ENCODE results near the gene ANKRD60.

ANKRD60 gene

GRCh38 chr20:58243653-58244410 is 15.4 kb upstream of the ANKRD60 start:
- no peak for DNase-seq

DNA sequence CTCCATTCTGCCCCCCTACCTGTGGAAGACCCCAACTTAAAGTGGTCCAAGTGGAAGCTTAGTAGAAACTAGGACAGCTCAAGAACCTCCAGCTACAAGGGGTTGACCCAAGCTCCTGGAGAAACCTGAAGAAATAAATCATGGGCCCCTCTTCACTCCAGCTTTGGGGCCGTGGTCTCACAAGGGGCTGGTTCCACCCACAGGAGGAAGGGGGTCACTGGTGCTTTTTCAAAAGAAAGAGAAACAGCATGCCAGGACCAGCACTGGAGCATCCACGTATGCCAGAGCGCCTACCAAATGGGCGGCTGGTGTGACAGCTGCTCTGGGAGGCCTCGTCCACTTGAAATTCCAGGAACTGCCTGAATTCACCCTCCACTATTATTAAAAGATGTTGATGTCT is 14.4 kb upstream of the ANKRD60 start:
- no peak for DNase-seq

DNA sequence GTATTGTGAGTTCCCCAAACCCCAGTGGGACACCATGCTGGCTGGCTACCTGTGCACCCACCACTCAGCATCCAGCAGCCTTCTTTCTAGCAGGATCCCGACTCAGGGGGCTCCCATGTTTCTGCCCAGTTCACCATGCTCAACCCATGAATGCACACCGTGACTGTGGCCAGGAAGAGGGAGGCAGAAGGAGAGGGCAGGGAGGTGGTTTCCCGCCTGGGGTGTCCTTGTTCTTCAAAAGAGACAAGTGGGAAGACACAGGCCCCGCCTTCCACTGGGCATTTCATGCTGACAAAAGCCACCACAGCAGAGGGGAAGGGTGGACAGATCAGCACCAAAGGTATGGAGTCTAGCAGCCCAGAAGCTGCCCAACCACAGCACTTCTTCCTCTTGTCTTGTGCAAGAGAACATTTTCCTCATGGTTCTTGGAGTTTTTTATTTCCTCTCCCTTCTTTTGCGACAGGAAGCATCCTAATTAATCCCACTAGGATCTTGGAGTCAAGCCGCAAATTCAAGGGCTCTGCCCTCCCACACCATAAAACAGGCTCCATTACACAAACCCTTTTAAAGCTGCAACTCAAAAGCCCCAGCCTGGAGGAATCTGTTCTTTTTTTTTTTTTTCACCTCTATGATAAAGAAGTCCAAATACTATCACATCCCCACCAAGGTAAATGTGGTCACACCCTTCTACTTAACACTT is 13.5 kb upstream of the ANKRD60 start:
- DNase-seq: no peak

DNA sequence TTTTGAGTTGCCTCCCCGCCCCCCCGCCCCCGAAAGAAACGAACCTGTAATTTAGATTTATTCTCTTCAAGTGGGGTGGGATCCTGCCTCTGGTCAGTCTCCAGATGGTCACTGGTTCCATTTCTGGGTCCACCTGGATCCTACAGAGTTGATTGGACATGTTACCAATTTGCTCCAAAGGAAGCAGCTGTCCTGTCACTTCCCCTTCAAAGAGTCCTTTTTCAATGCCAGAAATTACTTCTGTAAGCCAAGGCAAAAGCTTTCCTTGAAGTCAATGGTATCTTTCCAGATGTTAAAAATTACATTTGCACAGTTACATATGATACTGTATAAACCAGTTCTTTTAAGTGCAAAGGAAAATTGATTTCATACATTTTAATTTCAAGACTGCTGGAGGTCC is 12.0 kb upstream of the ANKRD60 start:
- DNase-seq: no peak

DNA sequence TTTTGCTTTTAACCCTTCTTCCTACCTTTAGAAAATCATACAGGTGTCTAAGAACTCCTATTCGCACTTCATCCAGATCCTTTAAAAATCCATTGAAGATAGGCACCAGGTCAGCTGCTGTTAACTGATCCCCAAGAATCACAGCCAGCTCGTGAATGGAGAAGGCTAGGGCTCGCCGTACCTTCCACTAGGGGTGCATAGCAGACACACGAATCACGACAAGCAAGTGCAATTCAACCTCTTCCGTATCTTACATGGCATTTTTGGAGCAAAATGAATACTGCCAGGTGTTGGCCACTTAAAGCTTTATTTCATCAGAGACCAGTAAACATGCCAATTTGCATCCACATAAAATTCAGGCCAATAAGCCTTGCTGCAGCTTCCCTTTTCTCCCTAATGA is 10.8 kb upstream of the ANKRD60 start:
- DNase-seq: no peak

GRCh38 chr20:58238490-58238889 is 10.0 kb upstream of the ANKRD60 start:
- DNase-seq: no peak

- DNase-seq: no peak
Observed at GRCh38 chr20:58237318-58238132, 9.1 kb upstream of the ANKRD60 start.

GRCh38 chr20:58236612-58237317 is 8.3 kb upstream of the ANKRD60 start:
- peak; percentile 40 for DNase-seq

GRCh38 chr20:58235010-58235409 is 6.6 kb upstream of the ANKRD60 start:
- no peak for DNase-seq

DNA sequence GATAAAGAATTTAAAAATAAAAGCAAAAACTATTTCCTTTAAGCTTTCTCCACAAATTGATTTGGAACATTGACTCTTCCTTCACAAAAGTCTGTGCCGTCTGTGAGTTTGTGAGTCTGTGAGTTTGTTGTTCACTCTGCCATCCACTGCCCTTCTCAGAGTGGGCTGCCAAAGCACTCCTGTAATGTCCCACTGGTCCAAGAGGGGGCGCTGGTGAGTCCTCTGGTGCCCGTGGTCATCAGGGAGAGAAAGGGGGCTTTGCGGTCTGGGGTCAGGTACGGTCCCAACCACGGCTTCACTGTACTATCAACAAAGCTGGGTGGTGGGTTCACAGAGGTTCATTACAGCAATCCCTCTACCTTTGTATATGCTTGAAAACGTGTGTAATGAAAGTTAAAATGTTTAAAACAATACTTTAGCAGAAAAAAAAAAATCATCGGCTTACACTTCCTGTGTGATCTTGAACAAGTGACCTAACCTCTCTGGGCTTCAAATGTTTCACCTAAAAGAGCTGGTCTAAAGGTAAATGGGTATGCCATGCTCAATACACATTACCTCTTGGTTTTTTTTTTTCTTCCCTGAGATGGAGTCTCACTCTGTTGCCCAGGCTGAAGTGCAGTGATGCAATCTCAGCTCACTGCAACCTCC is 5.6 kb upstream of the ANKRD60 start:
- no peak for DNase-seq

DNA sequence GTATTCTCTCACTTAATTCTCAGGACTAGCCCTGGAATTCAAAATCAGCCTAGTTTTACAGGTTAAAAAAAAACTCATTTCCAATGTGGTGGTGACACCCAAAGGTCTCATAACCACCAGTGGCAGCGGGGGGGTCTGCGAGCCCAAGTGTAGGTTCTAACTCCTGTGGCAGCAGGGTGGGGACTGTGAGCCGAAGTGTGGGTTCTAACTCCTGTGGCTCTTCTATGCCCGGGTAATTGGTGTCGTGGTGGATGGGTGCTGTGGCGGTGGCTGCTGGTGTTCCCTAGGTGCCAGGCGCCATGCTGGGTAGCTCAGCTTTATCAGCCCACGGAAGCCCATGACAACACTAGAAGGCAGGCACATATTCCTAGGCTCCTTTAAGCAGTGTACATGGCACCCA is 4.9 kb upstream of the ANKRD60 start:
- DNase-seq: no peak

- no peak for DNase-seq
Observed at GRCh38 chr20:58231683-58232082, 3.2 kb upstream of the ANKRD60 start.

- DNase-seq: no peak
Observed at GRCh38 chr20:58229198-58229798, 845 bp upstream of the ANKRD60 start.

DNA sequence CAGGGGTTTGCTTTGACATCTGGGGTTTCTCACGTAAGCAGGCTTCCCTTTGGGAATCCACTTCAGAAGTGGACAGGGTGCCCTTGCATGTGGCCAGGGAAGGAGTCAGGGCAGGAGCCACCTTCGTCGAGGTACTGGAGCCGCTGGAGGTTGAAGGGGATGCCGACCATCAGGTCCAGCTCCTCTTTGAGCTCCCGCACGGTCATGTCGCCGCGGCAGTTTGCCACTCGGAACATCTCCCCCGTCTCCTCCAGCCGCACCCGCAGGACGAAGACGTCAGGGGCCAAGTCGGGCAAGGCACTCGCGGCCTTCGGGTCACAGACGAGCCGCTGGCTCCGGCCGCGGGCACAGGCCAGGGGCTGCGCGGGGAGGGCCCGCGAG is 360 bp downstream of the ANKRD60 start:
- no peak for DNase-seq

DNA sequence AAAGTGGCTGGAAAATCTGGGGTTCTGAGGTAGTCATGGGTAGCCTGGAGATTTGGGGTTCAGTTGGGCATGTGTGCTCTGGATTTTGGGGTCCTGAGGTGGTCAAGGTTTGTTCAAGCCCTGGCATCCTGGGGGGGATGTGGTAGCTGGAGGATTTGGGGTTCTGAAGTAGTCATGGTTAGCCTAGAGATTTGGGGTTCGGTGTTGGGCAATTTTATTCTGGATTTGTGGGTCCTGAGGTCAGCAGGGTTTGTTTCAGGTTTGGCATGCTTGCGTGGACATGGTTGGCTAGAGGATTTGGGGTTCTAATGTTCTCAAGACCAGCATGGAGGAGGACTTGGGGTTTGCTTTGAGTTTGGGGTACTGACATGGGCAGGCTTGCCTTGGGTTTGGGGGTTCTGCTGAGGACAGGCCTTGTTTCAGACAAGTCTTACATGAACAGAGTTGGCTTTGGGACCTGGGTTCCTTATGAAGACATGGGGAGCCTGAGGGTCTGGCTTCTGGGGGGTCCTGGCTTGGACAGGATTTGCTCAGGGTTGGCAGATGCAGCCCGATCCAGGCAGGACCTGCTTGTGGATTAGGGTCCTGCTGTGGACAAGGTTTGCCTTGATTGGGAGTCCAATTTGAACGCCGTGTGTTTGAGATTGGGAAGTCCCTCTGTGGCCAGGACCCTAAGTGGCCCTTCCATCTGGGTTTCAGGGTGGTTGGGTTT is 906 bp downstream of the ANKRD60 start:
- DNase-seq: no peak

DNA sequence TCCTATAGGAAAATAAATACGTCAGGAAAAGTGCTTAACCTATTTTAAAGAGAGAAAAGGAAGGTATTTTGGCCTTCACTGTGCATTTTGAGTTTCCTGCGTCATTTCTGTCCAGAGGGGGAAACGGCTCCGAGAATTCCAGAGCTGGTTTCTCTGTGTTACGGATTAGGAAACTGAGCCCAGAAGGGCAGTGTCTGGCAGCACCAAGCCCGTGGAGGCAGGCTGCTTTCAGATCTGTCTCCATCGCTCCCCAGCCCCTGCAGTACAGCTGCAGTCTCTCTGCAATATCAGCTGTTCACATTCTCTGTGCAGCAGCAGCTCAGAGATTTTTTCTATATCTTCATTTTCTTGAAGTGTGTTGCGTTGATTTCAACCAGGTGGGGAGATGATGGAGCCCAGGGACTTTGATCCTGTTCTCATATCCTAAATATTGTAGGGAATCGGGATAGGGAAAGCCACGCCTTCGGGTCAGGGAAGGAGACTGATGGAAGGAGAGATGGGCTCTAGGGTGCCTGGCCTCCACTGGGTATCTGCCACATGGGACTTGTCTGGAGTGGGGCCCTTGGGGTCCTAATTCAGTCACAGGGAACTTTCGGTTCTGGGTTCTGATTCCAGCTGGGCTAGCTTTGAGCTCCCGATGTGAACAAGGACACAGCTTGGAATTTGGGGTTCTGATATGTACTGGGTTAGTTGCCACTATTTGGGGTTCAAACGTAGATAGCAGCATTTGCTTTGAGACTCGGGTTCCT is 2.8 kb downstream of the ANKRD60 start:
- no peak for DNase-seq

DNA sequence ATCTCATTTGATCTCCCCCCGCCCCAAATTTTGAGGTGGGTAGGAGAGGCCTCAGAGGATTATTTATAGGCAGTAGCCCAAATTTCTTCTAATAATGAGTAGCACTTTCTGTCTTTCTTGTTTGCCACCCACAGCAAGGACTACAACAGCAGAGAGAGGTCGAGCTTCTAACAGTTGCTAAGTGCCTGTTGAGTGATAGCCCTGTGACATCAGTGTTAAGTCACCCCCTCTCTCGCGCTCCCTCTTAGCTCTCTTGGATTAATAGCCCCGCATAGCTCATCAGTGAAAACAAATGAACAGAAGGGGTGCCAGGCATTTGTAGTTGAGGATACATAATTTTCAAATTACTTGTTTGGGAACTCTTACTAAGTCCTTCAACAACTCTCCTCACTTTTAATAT is 3.5 kb downstream of the ANKRD60 start:
- no peak for DNase-seq

DNA sequence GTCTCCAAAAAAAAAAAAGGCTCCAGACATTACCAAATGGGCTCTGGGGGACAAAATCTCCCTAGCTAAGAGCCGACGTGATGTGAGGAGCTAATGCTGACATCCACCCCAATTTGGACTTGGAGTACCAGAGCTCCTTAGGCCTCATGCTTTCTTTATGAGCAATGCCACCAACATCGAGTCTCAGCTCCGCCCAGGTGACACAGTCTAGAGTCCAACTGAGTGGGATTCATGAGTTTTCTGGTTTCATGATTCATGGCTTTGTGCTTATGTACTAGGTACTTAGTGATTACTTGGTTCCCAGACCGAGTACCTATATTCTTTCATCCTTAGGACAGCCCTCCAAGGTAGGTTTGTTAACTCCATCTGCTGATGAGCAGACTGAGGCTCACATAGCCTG is 4.4 kb downstream of the ANKRD60 start:
- no peak for DNase-seq

DNA sequence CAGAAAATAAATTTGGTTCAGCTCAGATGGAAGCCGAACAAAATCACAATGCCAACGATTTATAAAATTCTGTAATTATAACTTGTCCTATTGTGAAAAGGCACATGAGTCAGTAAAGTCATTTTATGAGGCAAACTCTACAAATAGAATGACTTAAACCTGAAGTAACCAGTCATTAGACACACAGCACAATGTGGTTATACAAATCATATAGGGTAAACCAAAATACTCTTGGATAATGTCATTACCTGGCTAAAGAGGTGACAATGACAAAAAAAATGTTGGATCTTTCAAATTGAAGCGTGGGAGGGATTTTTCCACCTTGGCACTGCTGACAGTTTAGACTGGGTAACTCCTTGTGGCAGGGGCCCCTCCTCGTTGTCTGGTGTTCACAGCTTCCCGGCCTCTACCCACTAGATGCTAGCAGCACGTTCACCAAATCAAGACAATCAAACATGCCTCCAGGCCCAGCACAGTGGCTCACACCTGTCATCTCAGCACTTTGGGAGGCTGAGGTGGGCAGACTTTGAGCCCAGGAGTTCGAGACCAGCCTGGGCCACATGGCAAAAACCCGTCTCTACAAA is 5.0 kb downstream of the ANKRD60 start:
- DNase-seq: no peak

GRCh38 chr20:58222446-58222845 is 6.0 kb downstream of the ANKRD60 start:
- no peak for DNase-seq

DNA sequence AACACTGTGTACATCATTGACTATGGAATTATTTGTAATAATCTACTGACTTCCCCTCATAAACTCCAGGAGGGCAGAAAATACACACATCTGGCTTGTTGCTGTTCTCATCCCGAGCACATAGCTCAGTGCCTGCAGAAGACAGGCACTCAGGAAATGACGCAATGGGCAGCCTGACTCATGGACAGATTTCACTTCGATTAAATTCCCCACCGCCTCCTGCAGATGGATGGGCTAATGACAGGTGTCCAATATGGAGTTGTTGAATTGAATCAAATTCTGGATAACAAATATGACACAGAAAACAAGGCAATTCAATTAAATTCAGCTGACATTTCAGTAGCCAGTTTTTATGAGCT is 9.1 kb downstream of the ANKRD60 start:
- DNase-seq: no peak

Data from NCI-H2029 treated with DMSO at 0.1 percent for 48 hours (cell line).